Fibroblast of mammary gland (primary cell): ENCODE measurements around the gene SND1.

Experiments
- DNase-seq: peaks from one replicate; pipeline ENCODE4 v3.0.0-alpha.2; 2010; ENCODE audit warnings: low read depth
- H3K4me3 ChIP-seq: 2 replicates; pipeline ENCODE4 v1.5.1; 2011; ENCODE audit warnings: low read depth, mild to moderate bottlenecking, low read length, moderate library complexity; ENCODE audit not compliant: control insufficient read depth
- TF ChIP-seq, protein P1 (sequence below): conservative IDR thresholded peaks from 2 replicates; pipeline ENCODE4 v1.5.1; 2011; ENCODE audit warnings: low read depth, low read length, inconsistent platforms; ENCODE audit not compliant: control insufficient read depth, insufficient read depth

SND1 gene

DNA sequence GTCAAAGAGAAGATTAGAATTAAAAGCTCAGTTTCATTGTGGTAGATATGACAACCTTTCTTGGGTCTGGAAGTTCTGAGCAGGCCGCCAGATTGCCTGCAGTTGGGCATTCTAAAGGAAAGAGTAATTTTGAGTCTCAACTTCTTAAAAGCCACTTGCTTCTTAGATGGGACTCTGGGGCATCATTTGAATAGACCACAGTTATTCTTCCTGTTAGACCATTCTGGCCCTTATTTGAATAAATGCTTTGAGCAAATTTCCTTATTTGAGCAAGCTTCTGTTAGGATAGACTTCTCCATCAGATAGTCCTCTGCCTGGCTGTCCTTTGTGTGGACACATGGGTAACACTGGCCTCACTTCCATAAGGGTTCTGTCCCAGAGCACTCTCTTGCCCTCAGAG is 40.2 kb downstream of the SND1 start:
- DNase-seq, result no peak
- TF ChIP-seq, protein P1, sequence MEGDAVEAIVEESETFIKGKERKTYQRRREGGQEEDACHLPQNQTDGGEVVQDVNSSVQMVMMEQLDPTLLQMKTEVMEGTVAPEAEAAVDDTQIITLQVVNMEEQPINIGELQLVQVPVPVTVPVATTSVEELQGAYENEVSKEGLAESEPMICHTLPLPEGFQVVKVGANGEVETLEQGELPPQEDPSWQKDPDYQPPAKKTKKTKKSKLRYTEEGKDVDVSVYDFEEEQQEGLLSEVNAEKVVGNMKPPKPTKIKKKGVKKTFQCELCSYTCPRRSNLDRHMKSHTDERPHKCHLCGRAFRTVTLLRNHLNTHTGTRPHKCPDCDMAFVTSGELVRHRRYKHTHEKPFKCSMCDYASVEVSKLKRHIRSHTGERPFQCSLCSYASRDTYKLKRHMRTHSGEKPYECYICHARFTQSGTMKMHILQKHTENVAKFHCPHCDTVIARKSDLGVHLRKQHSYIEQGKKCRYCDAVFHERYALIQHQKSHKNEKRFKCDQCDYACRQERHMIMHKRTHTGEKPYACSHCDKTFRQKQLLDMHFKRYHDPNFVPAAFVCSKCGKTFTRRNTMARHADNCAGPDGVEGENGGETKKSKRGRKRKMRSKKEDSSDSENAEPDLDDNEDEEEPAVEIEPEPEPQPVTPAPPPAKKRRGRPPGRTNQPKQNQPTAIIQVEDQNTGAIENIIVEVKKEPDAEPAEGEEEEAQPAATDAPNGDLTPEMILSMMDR, result no peak
- H3K4me3 ChIP-seq, result no peak overlapping the region

DNA sequence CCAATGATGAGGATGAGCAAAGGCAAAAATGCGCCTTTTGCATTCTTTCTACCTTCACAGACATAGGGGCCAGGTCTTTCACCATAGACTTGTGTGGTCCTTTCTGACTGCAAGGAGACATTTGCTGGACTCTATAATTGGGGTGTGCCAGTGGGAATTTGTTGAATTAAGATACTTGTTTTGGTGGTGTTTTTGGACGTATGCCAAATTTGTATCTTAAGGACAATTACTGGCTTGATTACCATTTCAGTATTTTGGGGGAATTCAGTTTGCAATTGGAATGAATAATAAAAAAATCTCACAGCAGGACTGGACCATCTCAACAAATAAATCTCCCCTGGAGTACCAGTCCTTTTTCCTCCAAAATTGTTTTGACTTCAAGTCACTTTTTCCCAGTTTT is 47.9 kb downstream of the SND1 start:
- no peak for DNase-seq
- H3K4me3 ChIP-seq, result no peak overlapping the region
- TF ChIP-seq, protein P1, result no peak

GRCh38 chr7:127702052-127702652 is 50.2 kb downstream of the SND1 start:
- H3K4me3 ChIP-seq, result no peak overlapping the region
- TF ChIP-seq, protein P1, result no peak
- no peak for DNase-seq

- DNase-seq, result peak; percentile 30
- TF ChIP-seq, protein P1, result no peak
- no peak overlapping the region for H3K4me3 ChIP-seq
Measured at GRCh38 chr7:127702938-127703337, 50.9 kb downstream of the SND1 start.

GRCh38 chr7:127704211-127704610 is 52.2 kb downstream of the SND1 start:
- TF ChIP-seq, protein P1, result no peak

GRCh38 chr7:127705461-127705959 is 53.5 kb downstream of the SND1 start:
- TF ChIP-seq, protein P1, result no peak
- peak; percentile 31 for DNase-seq
- H3K4me3 ChIP-seq, result no peak overlapping the region

More at GRCh38 chr7:127704211-127704610, 52.2 kb downstream of the SND1 start:
- no peak overlapping the region for H3K4me3 ChIP-seq
- no peak for DNase-seq

DNA sequence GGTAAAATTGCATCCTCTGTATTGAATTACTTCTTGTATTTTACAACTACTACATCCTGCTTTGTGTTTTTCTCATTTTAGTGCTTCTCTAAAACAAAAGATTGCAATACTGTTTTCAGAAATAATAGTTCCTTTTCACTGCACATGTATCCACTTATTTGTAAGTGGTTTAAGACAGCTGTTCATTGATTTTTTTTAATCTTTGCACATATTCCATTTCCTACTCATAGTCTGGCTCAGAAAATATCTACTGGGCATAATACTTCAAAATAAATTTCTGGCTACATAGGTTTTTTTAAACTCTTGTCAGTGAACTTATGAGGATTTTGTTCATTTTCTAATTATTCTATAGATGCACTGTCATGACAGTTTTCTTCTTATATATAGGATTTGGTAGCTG is 54.8 kb downstream of the SND1 start:
- DNase-seq, result no peak
- TF ChIP-seq, protein P1, result no peak
- no peak overlapping the region for H3K4me3 ChIP-seq
